Neural cell (in vitro differentiated cells): Measurements from ENCODE around the gene NFIB. TPM values are rescaled to one million over a fixed set of nuclear protein-coding genes. Genes with fewer than 3 reads are reported as not detected.
A peak's percentile ranks its signal among the peaks of the same experiment; 100 is the strongest.

Source experiments
- H2AFZ ChIP-seq: fragments of 200-600, 300-800 bp; sonication (generic), shearing (Covaris generic); 2 replicates; pipeline ENCODE4 v1.6.0; 2014; ENCODE audit warnings: low read depth, mild to moderate bottlenecking, antibody characterized with exemption, low read length, moderate library complexity
- H3F3A ChIP-seq: fragments of 200-600 bp; shearing (Covaris generic); 2 replicates; pipeline ENCODE4 v1.6.1; 2016; ENCODE audit warnings: mild to moderate bottlenecking, moderate library complexity, mixed read lengths, antibody characterized with exemption, low read length; ENCODE audit not compliant: insufficient read depth, poor library complexity, severe bottlenecking
- H3K27ac ChIP-seq: fragments of 200-600, 300-800 bp; sonication (generic), shearing (Covaris generic); 2 replicates; pipeline ENCODE4 v1.5.1; 2014; ENCODE audit warnings: mild to moderate bottlenecking, low read length, moderate library complexity
- H3K27me3 ChIP-seq: fragments of 300-800, 200-600 bp; sonication (generic), shearing (Covaris generic); 2 replicates; pipeline ENCODE4 v1.6.0; 2014; ENCODE audit warnings: mild to moderate bottlenecking, low read depth, low read length, moderate library complexity; ENCODE audit not compliant: insufficient read depth
- H3K36me3 ChIP-seq: fragments of 300-800, 200-600 bp; sonication (generic), shearing (Covaris generic); 2 replicates; pipeline ENCODE4 v1.5.1; 2014; ENCODE audit warnings: mild to moderate bottlenecking, antibody characterized with exemption, low read length, moderate library complexity; ENCODE audit not compliant: insufficient read depth
- H3K4me2 ChIP-seq: fragments of 300-800, 200-600 bp; sonication (generic), shearing (Covaris generic); 2 replicates; pipeline ENCODE4 v1.6.0; 2014; ENCODE audit warnings: mild to moderate bottlenecking, low read length
- H3K4me3 ChIP-seq: fragments of 300-800, 200-600 bp; sonication (generic), shearing (Covaris generic); 2 replicates; pipeline ENCODE4 v1.5.1; 2014; ENCODE audit warnings: mild to moderate bottlenecking, low read length, moderate library complexity
- H3K79me2 ChIP-seq: fragments of 200-600 bp; shearing (Covaris generic); replicated peaks from 2 replicates; pipeline ENCODE4 v1.6.0; 2014; ENCODE audit warnings: mild to moderate bottlenecking, low read length, moderate library complexity; ENCODE audit not compliant: insufficient read depth
- H3K9ac ChIP-seq: fragments of 300-800, 200-600 bp; sonication (generic), shearing (Covaris generic); 2 replicates; pipeline ENCODE4 v1.6.1; 2016; ENCODE audit warnings: mild to moderate bottlenecking, low read length, mixed read lengths
- H3K9me2 ChIP-seq: fragments of 200-600 bp; shearing (Covaris generic); 2 replicates; pipeline ENCODE4 v1.6.1; 2016; ENCODE audit warnings: mild to moderate bottlenecking, low read length, mixed read lengths; ENCODE audit not compliant: insufficient read depth
- H3K9me3 ChIP-seq: fragments of 200-600, 300-800 bp; sonication (generic), shearing (Covaris generic); 2 replicates; pipeline ENCODE4 v1.6.1; 2016; ENCODE audit warnings: mild to moderate bottlenecking, mixed run types, low read length, moderate library complexity, mixed read lengths
- H4K20me1 ChIP-seq: fragments of 200-600 bp; shearing (Covaris generic); 2 replicates; pipeline ENCODE4 v1.6.1; 2016; ENCODE audit warnings: mild to moderate bottlenecking, mixed run types; ENCODE audit not compliant: insufficient read depth
- EP300 ChIP-seq: fragments of 450-650 bp; conservative IDR thresholded peaks from 2 replicates; pipeline ENCODE4 v1.6.1; 2014; ENCODE audit warnings: antibody characterized with exemption, mild to moderate bottlenecking, moderate library complexity; ENCODE audit not compliant: poor library complexity, severe bottlenecking
- EZH2 ChIP-seq: fragments of 200-600, 300-800 bp; shearing (Covaris generic), sonication (generic); IDR thresholded peaks from 2 replicates; pipeline ENCODE4 v1.6.1; 2014; ENCODE audit warnings: antibody characterized with exemption, low read length, borderline replicate concordance, mild to moderate bottlenecking; ENCODE audit not compliant: insufficient read depth, poor library complexity, severe bottlenecking
- MXI1 ChIP-seq: fragments of 450-650 bp; conservative IDR thresholded peaks from 2 replicates; pipeline ENCODE4 v1.6.1; 2014; ENCODE audit warnings: antibody characterized with exemption, mild to moderate bottlenecking; ENCODE audit not compliant: poor library complexity, severe bottlenecking
- POLR2AphosphoS5 ChIP-seq: IDR thresholded peaks from 2 replicates; pipeline ENCODE4 v1.6.1; 2012
- RAD21 ChIP-seq: fragments of 450-650 bp; conservative IDR thresholded peaks from 2 replicates; pipeline ENCODE4 v1.6.1; 2014; ENCODE audit warnings: antibody characterized with exemption, mild to moderate bottlenecking, moderate library complexity
- SMC3 ChIP-seq: fragments of 450-650 bp; conservative IDR thresholded peaks from 2 replicates; pipeline ENCODE4 v1.6.1; 2014; ENCODE audit warnings: antibody characterized with exemption, mild to moderate bottlenecking, moderate library complexity; ENCODE audit not compliant: poor library complexity
- TAF1 ChIP-seq: IDR thresholded peaks from 2 replicates; pipeline ENCODE4 v1.6.1; 2012; ENCODE audit warnings: low read depth
- polyA plus RNA-seq: library from polyadenylated mRNA; depleted of rRNA; stranded (reverse); fragments of >200 nt; gene quantifications from 2 replicates; pipeline ENCODE4 v1.2.3, GENCODE V29; 2014
- TF ChIP-seq, protein P1 (sequence below): fragments of 450-650 bp; IDR thresholded peaks from 2 replicates; pipeline ENCODE4 v1.5.1; 2014; ENCODE audit warnings: antibody characterized with exemption, mild to moderate bottlenecking, moderate library complexity; ENCODE audit not compliant: poor library complexity, severe bottlenecking
- TF ChIP-seq, protein P2 (sequence below): IDR thresholded peaks from 2 replicates; pipeline ENCODE4 v1.6.1; 2012; ENCODE audit warnings: borderline replicate concordance

NFIB gene
- polyA plus RNA-seq, 1 donor from 2014 or later = 0.73 TPM

- Histone ChIP-seq H2AFZ (no peak overlapping the region), H3K79me2 (peaks cover 5% of the 10 kb centered on the region), H4K20me1 (no peaks in the 10 kb centered on the region), H3K9me2 (no peaks in the 10 kb centered on the region), H3K9me3 (no peaks in the 10 kb centered on the region), H3K4me3 (no peak overlapping the region), H3K9ac (no peak overlapping the region), H3K27ac (no peak overlapping the region), H3K27me3 (peaks cover 54% of the 10 kb centered on the region), H3K4me2 (no peak overlapping the region), H3K36me3 (no peaks in the 10 kb centered on the region), H3F3A (no peaks in the 10 kb centered on the region)
- TF ChIP-seq POLR2AphosphoS5 = peak; percentile 15
- no peak for TF ChIP-seq EP300
Observed at GRCh38 chr9:14311956-14312685, 1.8 kb downstream of the NFIB start.

GRCh38 chr9:14311171-14311949, 2.6 kb downstream of the NFIB start:
- no peak overlapping the region for H2AFZ ChIP-seq
- no peak overlapping the region for H3K27ac ChIP-seq
- H3K27me3 ChIP-seq = peaks cover 46% of the 10 kb centered on the region
- H3K9ac ChIP-seq = no peak overlapping the region
- no peaks in the 10 kb centered on the region for H3K9me2 ChIP-seq
- TF ChIP-seq, protein P1, sequence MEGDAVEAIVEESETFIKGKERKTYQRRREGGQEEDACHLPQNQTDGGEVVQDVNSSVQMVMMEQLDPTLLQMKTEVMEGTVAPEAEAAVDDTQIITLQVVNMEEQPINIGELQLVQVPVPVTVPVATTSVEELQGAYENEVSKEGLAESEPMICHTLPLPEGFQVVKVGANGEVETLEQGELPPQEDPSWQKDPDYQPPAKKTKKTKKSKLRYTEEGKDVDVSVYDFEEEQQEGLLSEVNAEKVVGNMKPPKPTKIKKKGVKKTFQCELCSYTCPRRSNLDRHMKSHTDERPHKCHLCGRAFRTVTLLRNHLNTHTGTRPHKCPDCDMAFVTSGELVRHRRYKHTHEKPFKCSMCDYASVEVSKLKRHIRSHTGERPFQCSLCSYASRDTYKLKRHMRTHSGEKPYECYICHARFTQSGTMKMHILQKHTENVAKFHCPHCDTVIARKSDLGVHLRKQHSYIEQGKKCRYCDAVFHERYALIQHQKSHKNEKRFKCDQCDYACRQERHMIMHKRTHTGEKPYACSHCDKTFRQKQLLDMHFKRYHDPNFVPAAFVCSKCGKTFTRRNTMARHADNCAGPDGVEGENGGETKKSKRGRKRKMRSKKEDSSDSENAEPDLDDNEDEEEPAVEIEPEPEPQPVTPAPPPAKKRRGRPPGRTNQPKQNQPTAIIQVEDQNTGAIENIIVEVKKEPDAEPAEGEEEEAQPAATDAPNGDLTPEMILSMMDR = no peak
- no peak for TF ChIP-seq SMC3
- TF ChIP-seq RAD21 = no peak
- no peak for TF ChIP-seq EP300
- TF ChIP-seq, protein P2, sequence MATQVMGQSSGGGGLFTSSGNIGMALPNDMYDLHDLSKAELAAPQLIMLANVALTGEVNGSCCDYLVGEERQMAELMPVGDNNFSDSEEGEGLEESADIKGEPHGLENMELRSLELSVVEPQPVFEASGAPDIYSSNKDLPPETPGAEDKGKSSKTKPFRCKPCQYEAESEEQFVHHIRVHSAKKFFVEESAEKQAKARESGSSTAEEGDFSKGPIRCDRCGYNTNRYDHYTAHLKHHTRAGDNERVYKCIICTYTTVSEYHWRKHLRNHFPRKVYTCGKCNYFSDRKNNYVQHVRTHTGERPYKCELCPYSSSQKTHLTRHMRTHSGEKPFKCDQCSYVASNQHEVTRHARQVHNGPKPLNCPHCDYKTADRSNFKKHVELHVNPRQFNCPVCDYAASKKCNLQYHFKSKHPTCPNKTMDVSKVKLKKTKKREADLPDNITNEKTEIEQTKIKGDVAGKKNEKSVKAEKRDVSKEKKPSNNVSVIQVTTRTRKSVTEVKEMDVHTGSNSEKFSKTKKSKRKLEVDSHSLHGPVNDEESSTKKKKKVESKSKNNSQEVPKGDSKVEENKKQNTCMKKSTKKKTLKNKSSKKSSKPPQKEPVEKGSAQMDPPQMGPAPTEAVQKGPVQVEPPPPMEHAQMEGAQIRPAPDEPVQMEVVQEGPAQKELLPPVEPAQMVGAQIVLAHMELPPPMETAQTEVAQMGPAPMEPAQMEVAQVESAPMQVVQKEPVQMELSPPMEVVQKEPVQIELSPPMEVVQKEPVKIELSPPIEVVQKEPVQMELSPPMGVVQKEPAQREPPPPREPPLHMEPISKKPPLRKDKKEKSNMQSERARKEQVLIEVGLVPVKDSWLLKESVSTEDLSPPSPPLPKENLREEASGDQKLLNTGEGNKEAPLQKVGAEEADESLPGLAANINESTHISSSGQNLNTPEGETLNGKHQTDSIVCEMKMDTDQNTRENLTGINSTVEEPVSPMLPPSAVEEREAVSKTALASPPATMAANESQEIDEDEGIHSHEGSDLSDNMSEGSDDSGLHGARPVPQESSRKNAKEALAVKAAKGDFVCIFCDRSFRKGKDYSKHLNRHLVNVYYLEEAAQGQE = no peak
- TF ChIP-seq EZH2 = no peak
- TF ChIP-seq POLR2AphosphoS5 = no peak
- no peak for TF ChIP-seq TAF1
- TF ChIP-seq MXI1 = no peak
- no peak overlapping the region for H3K4me2 ChIP-seq
- no peaks in the 10 kb centered on the region for H3K9me3 ChIP-seq
- H3F3A ChIP-seq = no peaks in the 10 kb centered on the region
- H3K36me3 ChIP-seq = no peaks in the 10 kb centered on the region
- H3K4me3 ChIP-seq = no peak overlapping the region
- no peaks in the 10 kb centered on the region for H4K20me1 ChIP-seq
- H3K79me2 ChIP-seq = peaks cover 5% of the 10 kb centered on the region
